T1000 (cell line): ENCODE measurements around the gene SPATA13.

Source experiments
- DNase-seq: peaks from one replicate; lab custom pipeline; 2025; ENCODE audit warnings: mixed read lengths; lab: John Stamatoyannopoulos, UW

SPATA13 gene

DNA sequence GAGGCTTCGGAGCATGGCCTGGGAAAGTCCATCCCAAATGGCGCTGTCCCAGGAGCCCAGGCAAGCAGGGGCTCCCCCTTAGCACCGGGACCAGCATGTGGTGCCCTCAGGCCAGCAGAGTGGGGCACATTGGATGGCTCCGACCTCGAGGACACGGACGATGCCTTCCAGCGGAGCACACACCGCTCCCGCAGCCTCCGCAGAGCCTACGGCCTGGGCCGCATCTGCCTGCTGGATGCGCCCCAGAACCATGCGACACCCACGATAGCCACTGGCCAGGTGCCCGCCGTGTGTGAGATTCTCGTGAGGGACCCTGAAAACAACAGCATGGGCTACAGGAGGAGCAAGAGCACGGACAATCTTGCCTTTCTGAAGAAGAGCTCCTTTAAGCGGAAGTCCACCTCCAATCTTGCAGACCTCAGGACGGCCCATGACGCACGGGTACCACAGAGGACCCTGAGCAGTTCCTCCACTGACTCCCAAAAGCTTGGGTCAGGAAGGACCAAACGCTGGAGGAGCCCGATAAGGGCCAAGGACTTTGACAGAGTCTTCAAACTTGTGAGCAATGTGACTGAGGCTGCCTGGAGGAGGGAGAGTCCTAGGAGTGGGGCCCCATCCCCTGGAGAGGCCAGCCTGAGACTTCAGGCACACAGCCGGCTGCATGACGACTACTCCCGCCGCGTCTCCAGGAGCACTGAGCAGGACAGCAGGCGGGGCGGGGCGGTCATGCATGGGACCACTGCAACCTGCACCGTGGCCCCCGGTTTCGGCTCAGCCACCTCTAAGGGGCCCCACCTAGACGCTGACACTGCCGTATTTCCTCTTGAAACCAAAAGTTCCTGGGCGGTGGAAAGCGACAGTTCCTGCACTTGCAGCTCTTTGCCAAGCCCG lies 63.1 kb downstream of the SPATA13 start:
- no peak for DNase-seq

DNA sequence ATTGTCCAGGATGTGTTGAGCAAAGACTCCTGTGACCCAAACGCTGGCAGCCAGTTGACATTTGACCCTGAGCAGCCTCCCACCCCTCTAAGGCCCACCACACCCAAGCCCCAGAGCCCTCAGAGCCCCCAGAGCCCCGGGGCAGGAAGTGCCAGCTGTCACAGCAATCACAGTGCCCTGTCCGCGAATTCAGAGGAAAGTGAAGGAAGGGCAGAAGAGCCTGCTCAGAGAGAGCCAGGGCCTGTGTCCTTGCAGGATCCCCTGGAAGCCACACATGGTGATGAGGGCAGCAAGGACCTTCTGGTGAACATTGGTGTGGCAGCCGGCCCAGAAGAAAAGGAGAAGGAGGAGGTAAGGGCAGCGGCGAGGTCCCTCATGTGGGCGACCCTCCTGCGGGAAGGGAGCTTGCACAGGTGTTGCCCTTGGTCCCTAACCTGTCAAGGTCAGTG lies 63.7 kb downstream of the SPATA13 start:
- DNase-seq: no peak

DNA sequence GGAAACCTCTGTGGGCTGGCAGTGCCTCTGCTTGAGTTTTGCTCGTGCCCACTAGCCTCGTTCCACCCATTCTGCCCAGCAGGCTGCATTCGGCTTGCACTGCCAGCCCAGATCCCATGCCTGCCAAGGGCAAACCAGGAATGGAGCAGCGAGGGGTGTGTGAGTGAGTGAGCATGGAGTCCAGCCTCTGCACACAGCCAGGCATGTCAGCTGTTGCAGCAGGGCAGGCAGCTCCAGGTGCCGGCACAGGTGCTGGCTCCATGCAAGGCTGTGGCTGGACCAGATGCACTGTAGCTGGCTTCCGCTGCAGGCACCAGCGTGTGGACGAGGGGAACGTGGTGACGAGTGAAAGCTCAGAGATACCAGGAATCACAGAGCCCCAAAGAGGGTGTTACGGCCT lies 64.5 kb downstream of the SPATA13 start:
- no peak for DNase-seq

DNA sequence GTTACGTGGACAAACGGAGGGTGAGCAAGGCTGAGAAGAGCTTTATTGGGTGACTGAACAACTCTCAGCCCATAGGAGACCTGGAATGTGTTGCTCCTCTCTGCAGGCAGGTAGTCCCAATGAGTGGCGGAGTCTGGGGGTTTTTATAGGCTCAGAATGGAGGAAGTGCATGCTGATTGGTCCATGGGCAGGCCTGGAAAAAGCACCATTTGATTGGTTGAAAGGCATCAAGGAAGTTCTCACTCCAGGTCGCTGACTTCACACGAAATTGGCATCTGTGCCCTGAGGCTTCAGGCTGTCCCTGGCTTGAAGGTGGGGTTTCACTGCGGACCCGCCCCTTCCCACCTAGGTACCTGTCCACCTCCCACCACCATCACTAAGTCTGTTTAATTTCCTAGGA lies 65.4 kb downstream of the SPATA13 start:
- no peak for DNase-seq

DNA sequence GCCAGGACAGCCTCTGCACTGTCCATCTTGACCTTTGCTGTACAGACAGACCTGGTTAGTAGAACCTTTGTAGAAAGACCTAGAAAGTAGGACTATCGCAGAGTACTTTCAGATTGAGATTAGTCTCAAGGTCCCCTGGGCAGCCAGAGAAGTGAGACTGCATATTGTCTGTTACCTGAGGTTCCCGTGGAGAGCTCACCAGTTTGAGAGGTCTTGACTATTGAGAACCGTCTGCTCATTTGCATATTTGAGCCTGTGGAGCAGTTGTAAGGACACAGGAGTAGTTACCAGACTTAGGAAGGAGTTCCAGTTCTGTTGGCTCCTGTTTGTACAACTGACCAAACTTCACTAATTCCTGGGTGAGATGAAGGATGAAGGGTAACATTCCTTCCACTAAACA lies 66.2 kb downstream of the SPATA13 start:
- DNase-seq: no peak

DNA sequence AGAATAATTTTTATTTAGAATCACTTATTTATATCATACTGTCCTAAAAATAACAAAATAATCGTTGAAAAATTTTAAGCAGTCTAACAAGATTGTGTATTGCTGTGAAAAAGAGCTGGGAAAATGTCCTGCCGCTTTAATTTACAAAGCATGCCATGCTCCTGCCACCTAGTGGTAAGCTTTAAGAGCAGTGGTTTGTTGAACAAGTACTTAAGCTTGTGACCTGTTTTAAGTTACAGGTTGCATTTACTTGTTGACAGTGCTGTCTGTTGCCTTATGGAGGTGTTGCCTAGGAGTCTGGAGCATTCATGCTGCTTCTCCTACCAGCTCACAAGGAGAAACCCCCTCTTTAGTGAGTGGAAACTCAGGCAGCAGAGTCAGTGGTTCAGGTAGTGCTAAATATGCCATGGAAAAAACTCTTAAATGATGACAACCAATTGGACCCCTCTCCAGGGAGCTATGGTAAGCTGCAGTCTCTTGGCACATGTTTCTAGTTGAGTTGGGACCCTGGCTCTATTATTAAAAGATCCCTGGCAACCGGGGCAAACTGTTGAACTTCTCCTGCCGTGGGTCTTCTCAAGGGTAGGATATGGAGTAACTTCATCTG lies 68.4 kb downstream of the SPATA13 start:
- DNase-seq: no peak

DNA sequence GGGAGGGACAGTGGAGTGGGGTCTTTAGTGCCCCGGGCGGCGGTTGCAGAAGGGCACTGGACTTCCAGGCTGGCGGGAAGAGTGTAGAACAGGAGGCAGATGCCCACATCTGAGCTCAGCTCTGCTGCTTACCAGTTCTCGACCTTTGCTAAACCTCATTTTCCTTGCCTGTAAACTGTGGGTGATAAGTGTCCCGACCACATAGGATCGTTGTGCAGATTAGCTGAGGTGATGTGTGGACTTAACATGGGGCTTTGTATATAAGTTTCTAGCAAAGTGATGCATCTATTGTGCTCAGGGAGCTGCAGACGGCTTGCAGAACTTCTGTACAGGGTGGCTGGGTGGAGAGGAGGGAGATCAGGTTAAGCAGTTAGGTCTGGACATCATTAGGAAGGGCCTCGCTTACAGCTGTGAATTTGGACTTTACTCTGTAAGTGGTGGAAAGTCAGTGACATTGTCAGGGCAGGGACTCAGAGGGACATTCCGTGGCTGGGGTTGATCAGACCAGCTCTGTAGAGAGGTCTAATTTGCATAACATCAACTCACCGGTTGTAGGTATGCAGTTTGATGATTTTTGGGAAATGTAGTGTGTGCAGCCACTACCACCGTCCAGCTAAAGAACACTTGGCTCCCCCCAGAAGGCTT lies 70.0 kb downstream of the SPATA13 start:
- no peak for DNase-seq

DNA sequence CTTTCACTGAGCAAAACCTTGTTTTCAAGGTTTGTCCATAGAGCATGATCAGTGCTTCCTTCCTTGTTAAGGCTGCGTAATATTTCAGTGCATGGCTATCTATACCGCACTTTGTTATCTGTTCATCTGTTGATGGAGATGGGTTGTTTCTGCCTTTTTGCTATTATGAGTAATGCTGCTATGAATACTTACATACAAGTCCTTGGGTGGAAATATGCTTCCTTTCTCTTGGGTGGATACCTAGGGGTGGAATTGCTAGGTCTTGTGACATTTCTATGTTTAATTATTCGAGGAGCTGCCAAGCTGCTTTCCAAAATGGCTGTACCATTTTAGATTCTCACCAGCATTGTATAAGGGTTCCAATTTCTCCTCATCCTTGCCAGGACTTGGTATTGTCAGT lies 70.9 kb downstream of the SPATA13 start:
- no peak for DNase-seq

DNA sequence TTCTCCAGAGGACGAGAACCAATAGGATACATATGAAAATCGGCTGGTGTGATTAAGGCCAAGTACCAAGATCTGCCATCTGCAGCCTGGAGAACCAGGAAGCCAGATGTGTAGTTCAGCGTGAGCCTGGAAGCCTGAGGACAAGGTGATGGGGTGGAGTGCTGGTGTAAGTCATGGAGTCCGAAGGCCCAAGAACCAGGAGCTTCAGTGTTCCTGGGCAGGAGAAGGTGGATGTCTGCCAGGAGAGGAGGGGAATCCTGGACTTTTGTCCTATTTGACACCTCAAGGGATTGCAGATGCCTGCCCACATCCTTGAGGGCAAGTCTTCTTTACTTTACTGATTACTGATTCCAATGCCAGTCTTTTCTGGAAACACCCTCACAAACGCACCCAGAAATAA lies 71.5 kb downstream of the SPATA13 start:
- DNase-seq: no peak

DNA sequence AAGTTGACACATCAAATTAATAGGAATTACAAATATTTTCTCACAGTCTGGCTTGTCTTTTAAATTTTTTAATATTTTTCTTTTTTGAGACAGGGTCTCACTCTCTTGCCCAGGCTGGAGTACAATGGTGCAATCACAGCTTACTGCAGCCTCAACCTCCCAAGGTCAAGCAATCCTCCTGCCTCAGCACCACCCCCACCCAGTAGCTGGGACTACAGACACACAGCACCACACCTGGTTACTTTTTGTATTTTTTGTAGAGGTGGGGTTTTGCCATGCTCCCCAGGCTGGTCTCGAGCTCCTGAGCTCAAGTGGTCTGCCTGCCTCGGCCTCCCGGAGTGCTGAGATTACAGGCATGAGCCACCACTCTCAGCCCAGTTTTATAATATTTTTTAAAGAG lies 72.0 kb downstream of the SPATA13 start:
- DNase-seq: no peak

DNA sequence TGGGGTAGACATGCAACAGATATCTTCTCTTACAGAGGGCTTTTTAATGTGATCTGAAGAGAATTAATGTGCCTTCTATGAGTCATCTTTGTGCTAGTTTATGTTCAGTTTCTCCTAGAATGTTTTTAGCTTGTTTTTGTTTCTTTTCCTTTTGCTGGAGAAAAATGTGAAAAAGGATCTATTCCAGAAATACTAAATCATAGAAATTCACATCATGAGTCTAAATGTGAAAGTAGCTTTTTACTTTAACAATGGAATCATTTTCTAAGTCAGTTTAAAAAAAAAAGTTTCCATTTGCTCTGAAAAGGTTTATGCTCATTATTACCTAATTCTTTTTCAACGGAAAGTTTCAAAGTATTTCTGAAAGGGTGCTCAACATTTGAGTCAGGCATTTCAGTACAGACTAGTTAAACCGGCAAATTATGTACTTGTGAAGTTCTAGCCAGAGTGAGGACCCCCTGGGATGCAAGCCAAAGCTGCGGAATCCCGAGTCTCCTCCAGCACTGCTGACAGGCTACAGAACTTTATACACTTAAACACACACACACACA lies 72.9 kb downstream of the SPATA13 start:
- DNase-seq: no peak

DNA sequence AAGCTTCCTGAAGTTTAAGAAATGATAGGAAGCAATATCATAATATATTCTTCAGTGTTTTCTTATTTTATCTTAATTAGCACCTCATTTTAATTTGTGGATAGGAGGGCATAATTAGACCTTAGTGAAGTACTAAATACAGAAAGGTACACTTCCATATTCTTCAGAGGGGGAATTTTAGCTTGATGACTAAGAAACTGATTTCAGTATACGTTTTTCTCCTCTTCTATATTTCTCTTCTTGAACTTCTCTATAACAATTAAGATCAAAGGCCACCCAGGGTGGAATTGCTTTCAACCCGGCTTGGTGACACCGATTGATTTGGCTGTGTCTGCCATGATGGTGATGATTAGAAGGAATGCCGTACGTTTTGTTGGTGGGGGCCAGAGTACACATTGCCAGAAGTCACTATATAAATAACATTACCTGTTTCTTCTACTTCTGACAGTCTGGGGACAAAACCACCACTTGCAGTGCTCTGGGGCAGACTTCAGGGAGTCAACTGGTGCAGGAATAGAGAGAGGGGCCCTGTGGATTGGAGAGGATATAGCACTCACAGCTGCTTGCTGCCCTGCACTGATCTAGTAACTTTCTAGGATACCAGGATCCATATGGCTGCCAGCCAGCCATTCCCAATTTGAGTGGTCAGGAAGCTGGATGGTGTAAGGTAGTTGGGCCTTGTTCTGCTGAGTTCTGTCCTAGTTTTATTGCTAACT lies 73.8 kb downstream of the SPATA13 start:
- no peak for DNase-seq

DNA sequence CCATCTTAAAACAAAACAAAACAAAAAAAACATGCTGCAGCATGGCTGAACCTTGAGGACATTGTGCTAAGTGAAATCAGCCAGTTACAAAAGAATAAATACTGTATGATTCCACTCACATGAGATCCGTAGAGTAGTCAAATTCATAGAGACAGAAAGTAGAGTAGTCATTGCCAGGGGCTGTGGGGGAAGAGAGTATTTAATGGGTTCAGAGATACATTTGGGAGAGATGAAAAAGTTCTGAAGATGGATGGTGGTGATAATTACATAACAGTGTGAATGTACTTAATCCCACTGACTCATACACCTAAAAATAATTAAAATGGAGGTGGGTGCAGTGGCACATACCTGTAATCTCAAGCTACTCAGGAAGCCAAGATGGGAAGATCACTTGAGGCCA lies 76.8 kb downstream of the SPATA13 start:
- DNase-seq: no peak

DNA sequence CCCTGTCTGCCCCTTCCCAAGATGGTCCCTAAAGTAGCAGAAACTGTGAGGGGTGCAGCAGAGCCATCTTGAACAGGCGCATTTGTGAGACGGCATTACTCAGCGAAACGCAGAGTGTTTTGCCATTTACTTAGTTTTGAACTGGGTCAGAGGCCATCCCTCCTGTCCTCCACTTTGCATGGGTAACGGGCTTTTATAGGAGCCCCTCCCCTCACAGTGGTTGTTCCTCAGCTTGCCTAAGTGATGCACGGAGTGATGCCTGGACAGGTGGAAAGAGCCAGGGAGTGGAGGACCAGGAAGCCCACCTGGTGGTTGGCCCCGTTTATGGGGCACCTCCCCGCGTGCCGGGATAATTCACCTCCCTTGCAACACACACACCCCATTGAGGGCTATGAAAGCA lies 80.8 kb downstream of the SPATA13 start:
- no peak for DNase-seq

DNA sequence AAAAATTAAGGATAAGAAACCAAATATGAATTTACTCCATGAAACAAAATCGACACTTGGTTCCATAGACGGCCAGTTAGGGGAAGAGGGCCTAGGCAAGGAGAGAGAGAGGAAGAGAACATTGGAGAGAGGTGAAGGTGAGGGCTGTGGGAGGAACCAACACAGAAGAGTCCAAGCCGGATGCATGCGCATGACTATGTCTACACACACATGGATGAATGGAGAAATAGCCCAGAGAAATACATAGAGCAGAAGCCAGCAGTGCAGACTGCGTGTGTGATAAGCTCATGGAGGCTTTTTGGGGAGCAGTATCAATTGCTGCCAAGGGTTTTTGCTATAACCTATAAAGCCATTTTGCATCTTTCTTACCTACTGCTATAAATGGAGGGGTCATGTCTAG lies 81.6 kb downstream of the SPATA13 start:
- no peak for DNase-seq

DNA sequence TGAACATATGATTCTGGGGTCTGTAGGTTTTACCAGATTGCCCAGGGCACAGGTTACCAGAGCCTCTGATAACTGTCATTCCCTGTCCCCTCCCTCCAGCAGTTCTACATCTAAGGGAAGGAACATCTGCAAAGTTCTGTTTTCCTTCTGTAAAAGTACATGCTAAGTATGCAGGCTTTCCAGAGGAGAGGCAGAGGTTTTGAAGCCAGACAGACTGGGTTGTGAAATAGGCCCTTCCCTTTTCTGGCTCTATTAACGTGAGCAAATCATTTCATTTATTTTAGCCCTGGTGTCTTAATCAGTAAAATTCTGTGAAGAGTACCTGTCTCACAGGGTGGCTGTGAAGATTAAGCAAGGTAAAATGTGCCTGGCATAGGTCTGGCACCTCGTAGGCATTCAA lies 82.8 kb downstream of the SPATA13 start:
- DNase-seq: no peak

DNA sequence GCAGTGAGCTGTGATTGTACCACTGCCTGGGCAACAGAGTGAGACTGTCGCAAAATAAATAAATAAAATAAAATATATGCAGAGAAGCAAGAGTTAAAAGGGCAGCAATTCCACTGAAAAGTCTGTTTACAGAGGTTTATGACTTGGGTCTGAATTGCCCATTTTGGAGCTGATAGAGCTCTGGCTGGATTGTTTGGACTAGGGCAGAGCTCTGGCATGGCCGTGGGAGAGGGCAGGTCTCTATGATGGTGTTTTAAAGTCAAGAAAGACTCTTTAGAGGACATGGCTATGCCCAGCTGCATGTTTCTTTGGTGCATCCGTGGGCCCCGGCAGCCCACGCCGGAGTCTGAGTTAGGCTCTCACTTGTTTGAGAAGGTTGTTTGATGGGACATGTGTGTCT lies 84.3 kb downstream of the SPATA13 start:
- no peak for DNase-seq

DNA sequence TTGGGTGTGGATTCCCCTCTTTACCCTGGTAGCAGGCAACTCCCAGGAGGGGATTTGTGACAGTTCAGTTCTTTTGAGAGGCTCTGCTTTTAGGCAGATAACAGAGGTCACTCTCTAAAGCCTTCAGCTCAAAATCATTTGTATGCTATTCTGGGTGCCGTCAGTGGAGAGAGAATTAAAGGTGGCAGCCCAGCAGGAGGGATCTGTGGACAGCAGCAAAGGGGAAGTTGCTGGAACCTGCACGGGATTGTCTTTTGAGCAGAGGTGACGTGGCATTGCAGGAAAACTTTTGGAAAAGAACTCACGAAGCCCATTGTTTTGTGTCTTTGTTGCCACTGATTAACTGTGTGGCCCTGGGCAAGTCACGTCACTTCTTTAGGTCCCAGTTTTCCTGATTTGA lies 86.5 kb downstream of the SPATA13 start:
- no peak for DNase-seq

DNA sequence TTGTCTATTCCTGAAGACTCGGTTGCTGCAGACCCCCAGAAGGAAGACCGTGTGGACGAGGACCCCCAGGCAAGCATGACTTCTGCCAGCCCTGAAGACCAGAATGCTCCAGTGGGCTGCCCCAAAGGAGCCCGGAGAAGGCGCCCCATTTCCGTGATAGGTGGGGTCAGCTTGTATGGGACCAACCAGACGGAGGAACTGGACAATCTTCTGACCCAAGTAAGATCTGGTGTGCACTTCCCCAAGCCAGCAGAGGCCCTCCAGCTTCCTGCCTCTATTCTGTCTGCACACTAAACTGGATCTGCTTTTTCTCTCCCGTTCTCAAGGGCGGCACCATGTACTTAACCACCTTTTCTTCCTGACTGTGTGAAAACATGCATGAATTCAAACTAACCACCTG lies 89.1 kb downstream of the SPATA13 start:
- no peak for DNase-seq

DNA sequence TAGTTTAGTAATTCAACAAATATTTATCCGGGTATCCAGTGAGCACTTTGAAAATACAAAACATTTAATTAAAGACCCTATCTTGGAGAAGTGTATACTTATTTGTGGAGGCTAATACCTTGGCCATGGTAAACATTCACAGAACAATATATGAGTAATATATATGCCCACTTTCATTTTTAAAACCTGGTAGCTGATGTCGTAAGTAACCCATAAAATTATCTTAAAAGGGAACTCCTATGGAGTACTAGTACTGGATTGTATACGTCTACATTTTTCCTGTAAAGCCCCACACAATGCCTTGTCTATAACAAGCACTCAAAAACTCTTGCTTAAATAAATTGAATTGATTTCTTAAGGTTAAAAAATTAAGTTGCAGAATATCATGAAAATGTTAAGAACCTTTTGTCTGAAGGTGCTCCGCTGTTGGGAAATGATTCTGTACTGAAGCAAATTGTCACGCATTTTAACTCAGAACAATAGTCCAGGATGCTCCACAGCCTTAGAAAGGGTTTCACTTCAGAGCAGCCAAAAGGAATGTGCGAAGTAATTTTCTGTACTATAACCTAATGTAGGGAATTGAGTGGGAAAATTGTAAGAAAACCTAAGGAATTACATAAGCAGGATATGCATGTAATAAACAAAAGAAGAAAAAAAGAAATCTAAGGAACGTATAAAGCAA lies 90.0 kb downstream of the SPATA13 start:
- no peak for DNase-seq

DNA sequence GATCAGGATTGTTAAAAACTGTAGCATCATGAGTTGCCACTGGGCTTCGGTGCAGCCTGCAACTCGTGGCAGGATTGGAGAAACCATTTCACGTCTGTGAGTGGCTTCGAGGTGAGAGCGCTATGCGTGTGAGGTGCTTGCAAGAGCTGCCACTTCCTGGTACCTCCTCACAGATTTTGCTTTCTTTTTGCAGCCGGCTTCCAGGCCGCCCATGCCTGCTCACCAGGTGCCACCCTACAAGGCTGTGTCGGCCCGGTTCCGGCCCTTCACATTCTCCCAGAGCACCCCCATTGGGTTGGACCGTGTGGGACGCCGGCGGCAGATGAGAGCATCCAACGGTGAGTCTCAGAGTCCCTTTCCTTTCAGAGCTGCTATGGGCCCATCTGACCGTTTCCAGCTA lies 91.0 kb downstream of the SPATA13 start:
- DNase-seq: no peak

DNA sequence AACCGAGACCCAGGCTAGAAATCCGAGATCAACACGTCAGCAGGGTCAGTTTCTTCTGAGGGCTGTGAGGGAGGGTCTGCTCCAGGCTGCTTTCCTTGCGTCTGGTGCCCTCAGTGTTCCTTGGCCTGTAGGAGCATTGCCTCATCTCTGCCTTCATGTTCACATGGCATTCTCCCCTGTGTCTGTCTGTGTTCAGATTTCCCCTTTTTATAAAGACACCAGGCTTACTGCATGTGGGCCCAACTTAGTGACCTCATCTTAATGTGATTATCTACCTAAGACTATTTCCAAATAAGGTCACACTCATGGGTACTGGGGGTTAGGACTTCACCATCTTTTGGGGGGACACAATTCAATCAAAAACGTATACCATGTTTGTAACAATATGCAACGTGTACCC lies 91.6 kb downstream of the SPATA13 start:
- no peak for DNase-seq
